Left lung (tissue), 10 donors: Measurements from ENCODE around the gene SIGLEC5. TPM values are rescaled to one million over a fixed set of nuclear protein-coding genes. Genes with fewer than 3 reads are reported as not detected.
A peak's percentile ranks its signal among the peaks of the same experiment; 100 is the strongest.

Experiments used
- ATAC-seq: fragments of 200-7000 bp; cut with Tn5 transposase; one replicate; pipeline ENCODE4 v1.9.1; 2020; ENCODE audit warnings: moderate library complexity
- DNase-seq, 4 donors: peaks; one replicate each; pipeline ENCODE4 v3.0.0-alpha.2; 2013 to 2020
- H3K27ac ChIP-seq, 2 donors: fragments of 200-600 bp; sonication (generic) in 1 of 2; one replicate each; pipeline versions ENCODE4 v1.5.0 to v1.8.0; 2020 to 2021
- H3K27me3 ChIP-seq, 2 donors: fragments of 200-600 bp; sonication (generic) in 1 of 2; one replicate each; pipeline versions ENCODE4 v1.5.0 to v1.8.0; 2020 to 2021
- H3K36me3 ChIP-seq, 2 donors: fragments of 200-600 bp; sonication (generic) in 1 of 2; one replicate each; pipeline versions ENCODE4 v1.5.0 to v1.8.0; 2020 to 2021
- H3K4me1 ChIP-seq, 2 donors: fragments of 200-600 bp; one replicate each; pipeline ENCODE4 v1.8.0; 2021
- H3K4me3 ChIP-seq, 2 donors: fragments of 200-600 bp; sonication (generic) in 1 of 2; one replicate each; pipeline versions ENCODE4 v1.5.0 to v1.8.0; 2020 to 2021; ENCODE audit warnings: mild to moderate bottlenecking in 1 of 2
- H3K9me3 ChIP-seq, 2 donors: fragments of 200-600 bp; sonication (generic) in 1 of 2; one replicate each; pipeline versions ENCODE4 v1.5.0 to v1.8.0; 2020 to 2021
- CTCF ChIP-seq, 2 donors: fragments of 200-600 bp; sonication (generic) in 1 of 2; IDR thresholded peaks; one replicate each; pipeline versions ENCODE4 v1.5.0 to v1.8.0; 2021; ENCODE audit warnings: antibody characterized with exemption in 2 of 2
- intact Hi-C, 2 donors: fragments of 100-400 bp; cut with DNase I; formaldehyde crosslinking; loops; one replicate each; pipeline versions ENCODE4 v1.11.2 to v1.14.2; 2022
- polyA plus RNA-seq, 6 donors: library from polyadenylated mRNA; unstranded; fragments of 120-200 nt; gene quantifications; one replicate each; pipeline ENCODE4 v1.2.1, GENCODE V29; 2013; ENCODE audit not compliant: insufficient read length in 6 of 6
- total RNA-seq, 2 donors: library from RNA; stranded (reverse); fragmentation: NEBNext Ultra II Directional; extraction: Animal tissue kit (Norgen Biotek cat#: 25700); gene quantifications; one replicate each; pipeline ENCODE4 v1.2.1, GENCODE V29; 2021
- donor health status: DM: no; HTN: yes; CAD: no.
- donor health status: DM: no; HTN: no; CAD: no.

Gene SIGLEC5
- total and polyA plus RNA-seq, 8 donors = 0.50 to 11.0 (median 0.54) TPM; not detected in 3

GRCh38 chr19:51600940-51601580, 29.1 kb downstream of the SIGLEC5 start:
- Histone ChIP-seq H3K9me3 (no peaks in the 10 kb centered on the region), H3K4me1 (no peaks in the 10 kb centered on the region), H3K4me3 (no peak overlapping the region), H3K36me3 (no peaks in the 10 kb centered on the region), H3K27me3 (peaks cover 14 to 41% of the 10 kb centered on the region in 2 donors), H3K27ac (no peak overlapping the region)
- DNase-seq = peak in 2 of 4 donors; percentile 58 to 88
- intact Hi-C loops = no loop called here
- TF ChIP-seq CTCF (IDR thresholded peaks at IDR 0.05) = no peak
- ATAC-seq = no peak

DNA sequence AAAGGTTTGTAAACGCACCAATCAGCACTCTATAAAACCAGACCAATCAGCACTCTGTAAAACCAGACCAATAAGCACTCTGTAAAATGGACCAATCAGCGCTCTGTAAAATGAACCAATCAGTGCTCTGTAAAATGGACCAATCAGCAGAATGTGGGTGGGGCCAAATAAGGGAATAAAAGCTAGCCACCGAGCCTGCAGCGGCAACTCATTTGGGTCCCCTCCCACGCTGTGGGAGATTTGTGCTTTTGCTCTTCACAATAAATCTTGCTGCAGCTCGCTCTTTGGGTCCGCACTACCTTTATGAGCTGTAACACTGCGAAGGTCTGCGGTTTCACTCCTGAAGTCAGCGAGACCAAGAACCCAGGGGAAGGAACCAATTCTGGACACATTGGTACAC, 31.1 kb downstream of the SIGLEC5 start:
- peaks cover 14 to 41% of the 10 kb centered on the region in 2 donors for H3K27me3 ChIP-seq
- intact Hi-C loops = no loop called here
- H3K9me3 ChIP-seq = no peaks in the 10 kb centered on the region
- H3K4me1 ChIP-seq = peaks cover 0 to 10% of the 10 kb centered on the region in 2 donors
- no peak for TF ChIP-seq CTCF (IDR thresholded peaks at IDR 0.05)
- ATAC-seq (no peak), DNase-seq (no peak)
- no peaks in the 10 kb centered on the region for H3K36me3 ChIP-seq
- H3K27ac ChIP-seq = no peak overlapping the region
- H3K4me3 ChIP-seq = no peak overlapping the region

DNA sequence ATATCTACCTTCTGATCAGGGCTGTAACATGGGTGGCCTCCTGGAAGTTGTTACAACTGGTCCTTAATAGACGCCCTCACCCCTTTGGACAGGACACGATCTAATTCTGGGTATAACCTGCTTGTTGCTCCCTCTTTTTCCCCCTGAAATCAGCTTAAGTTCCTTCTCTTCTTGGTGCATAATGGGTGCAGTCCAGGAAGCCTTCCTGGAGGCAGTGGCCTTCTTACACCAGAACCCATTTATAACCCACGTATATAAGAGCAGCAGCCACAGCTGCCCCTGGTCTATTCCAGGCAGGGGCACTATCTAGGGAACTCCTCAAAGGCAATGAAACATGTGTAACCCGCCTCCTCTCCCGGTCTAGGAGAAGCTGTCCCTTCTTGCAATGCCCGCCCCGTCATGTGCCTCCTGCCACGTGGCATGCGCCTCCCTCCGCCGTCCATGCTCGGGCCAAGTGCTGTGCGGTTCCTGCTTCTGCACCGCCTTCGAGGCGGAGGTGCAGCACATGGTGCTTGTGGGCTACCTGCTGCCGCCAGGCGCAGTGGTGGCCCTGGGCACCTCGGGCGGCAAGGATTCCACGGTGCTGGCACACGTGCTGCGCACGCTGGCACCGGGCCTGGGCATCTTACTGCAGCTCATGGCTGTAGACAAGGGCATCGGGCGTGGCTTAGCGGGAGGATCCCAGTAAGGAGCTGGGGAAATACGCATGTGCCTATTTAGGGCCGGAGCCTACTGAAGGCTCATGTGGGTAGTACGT, 31.9 kb downstream of the SIGLEC5 start:
- Histone ChIP-seq H3K36me3 (no peaks in the 10 kb centered on the region), H3K4me1 (peaks cover 3 to 18% of the 10 kb centered on the region in 2 donors), H3K9me3 (no peaks in the 10 kb centered on the region), H3K27ac (no peak overlapping the region), H3K27me3 (peaks cover 14 to 41% of the 10 kb centered on the region in 2 donors), H3K4me3 (no peak overlapping the region)
- no peak for TF ChIP-seq CTCF (IDR thresholded peaks at IDR 0.05)
- peak in 1 of 4 donors; percentile 60 for DNase-seq
- intact Hi-C loops = no loop called here
- no peak for ATAC-seq

GRCh38 chr19:51595190-51596175, 34.7 kb downstream of the SIGLEC5 start:
- H3K9me3 ChIP-seq = no peaks in the 10 kb centered on the region
- no peak for TF ChIP-seq CTCF (IDR thresholded peaks at IDR 0.05)

More at GRCh38 chr19:51595190-51596175, 34.7 kb downstream of the SIGLEC5 start:
- Histone ChIP-seq H3K36me3 (no peaks in the 10 kb centered on the region), H3K4me3 (peak overlapping the region; percentile 62 to 72), H3K4me1 (peaks cover 4 to 24% of the 10 kb centered on the region in 2 donors), H3K27me3 (peaks cover 6 to 19% of the 10 kb centered on the region in 2 donors), H3K27ac (no peak overlapping the region)
- intact Hi-C loops = no loop called here
- no peak for ATAC-seq
- DNase-seq = no peak
